Measurements from ENCODE around the gene ZNF48.

ZNF48 gene

DNA sequence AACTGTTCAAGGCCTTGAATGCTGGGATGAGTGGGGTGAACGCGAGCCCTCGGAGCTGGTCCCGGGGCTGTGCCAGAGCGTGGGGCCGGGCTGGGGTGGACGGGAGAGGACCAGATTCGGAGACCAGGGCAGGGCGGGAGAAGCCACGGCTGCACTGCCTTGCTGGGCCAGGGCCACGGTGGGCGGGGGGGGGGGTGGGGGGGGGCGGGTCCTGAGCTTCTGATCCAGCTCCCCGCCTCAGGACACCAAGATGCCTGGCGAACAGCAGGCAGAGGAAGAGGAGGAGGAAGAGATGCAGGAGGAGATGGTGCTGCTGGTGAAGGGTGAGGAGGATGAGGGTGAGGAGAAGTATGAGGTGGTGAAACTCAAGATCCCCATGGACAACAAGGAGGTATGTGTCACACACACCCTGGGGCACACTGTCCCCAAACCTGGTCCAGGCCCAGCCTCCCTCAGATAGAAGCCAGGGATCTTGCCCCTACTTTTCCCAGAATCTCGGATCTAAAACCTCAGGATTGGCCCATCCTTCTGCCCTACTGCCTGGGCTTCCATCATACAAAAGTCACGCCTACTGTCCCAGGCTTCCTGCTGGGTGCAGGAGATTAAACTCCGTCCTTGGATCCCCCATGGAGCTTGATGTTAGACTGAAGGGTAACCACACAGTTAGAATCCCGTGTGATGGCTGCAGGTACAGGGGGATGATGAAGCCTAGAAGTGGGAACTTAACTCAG lies 12.7 kb downstream of the ZNF48 start:
- DNase-seq, result no peak

GRCh38 chr16:30409125-30410060 lies 14.2 kb downstream of the ZNF48 start:
- DNase-seq, result peak; percentile 36 to 47

DNA sequence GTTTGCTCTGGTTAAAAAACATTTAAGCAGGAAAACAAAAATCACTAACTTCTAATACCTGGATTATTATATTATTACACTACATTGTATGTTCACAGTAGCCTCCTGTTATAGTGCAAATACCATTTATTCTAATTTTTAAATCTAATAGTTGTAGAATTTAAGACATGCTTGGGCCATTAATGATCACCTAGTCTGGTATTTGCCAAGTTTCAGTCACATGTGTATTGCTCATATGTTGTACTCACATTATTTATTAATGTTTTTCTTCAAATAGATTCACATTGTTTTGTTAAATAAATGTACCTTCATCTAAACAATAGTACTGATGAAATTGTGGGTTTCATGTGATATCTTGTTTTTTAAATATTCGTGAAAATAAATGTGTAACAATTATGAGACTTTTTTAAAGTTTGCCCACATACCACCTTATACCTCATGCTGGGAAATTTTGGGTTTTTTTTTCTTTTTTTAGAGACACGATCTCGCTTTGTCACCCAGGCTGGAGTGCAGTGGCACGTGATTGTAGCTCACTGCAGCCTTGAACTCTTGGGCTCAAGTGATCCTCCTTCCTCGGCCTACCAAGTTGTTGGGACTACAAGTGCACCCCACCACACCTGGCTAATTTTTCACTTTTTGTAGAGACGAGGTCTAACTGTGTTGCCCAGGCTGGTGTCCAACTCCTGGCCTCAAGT lies 18.0 kb downstream of the ZNF48 start:
- no peak for DNase-seq

DNA sequence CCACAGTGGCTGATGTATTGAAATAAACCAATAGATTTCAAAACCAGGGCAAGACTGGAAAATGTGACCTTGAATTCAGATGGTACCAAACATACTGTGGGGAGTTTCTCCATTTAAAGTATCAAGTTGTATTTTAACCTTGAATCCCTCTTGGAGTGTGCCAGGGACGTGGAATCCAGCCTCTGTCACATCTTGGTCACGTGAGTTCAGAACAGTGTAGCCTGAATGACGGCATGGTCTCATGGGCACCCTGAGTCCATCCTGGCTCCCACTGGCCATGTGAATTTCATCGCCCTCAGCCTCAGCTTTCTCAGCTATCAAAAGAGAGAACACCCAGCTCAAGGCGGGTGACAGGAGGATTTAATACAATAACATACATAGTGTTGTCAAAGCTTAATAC lies 18.9 kb downstream of the ZNF48 start:
- DNase-seq, result no peak

- no peak for DNase-seq
Observed at GRCh38 chr16:30416047-30416603, 20.9 kb downstream of the ZNF48 start.

GRCh38 chr16:30416624-30417528 lies 21.7 kb downstream of the ZNF48 start:
- no peak for DNase-seq

GRCh38 chr16:30417529-30418349 lies 22.5 kb downstream of the ZNF48 start:
- DNase-seq, result peak; percentile 66 to 79

DNA sequence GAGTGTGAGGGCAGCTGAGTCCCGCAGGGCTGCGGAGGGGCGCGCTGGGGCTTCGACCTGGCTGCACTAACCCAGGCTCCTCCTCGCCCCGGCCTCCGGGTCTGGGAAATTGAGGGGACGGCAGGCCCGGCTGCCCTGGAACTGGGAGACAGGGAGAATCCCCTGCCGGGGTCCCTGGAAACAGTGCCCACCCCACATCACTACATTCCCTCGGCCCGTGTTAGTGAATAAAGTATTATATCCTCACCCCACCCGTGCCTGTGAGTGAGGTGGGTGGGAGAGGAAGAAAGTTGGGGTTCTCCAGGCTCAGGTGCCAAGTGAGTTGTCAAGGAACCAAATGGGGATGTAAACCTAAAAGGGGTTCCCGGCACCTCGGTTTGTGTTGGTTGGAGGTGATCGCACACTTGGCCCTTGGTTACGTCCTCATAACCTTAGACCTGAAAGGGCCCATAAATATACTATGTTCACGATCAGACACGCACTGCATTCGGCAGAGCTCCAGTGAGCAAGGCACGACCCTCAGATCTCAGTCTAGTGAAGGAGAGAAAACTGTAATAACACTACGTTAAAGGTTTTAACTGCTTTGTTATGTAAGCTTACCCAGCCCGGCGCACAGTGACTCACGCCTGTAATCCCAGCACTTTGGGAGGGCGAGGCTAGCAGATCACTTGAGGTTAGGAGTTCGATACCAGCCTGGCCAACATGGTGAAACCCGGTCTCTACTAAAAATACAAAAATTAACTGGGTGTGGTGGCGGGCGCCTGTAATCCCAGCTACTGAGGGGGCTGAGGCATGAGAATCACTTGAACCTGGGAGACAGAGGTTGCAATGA lies 23.3 kb downstream of the ZNF48 start:
- DNase-seq, result no peak

GRCh38 chr16:30421010-30421409 lies 25.8 kb downstream of the ZNF48 start:
- DNase-seq, result no peak

- no peak for DNase-seq
Observed at GRCh38 chr16:30428055-30428454, 32.8 kb downstream of the ZNF48 start.

- DNase-seq, result no peak
Observed at GRCh38 chr16:30429418-30429677, 34.1 kb downstream of the ZNF48 start.

GRCh38 chr16:30429678-30430427 lies 34.6 kb downstream of the ZNF48 start, which contains the start of gene DCTPP1:
DCTPP1 (minus strand) TSS chr16:30430030; CDS start chr16:30429980, 50 bp downstream.
- DNase-seq, result peak; percentile 80 to 88

- no peak for DNase-seq
Observed at GRCh38 chr16:30430428-30430970, 35.3 kb downstream of the ZNF48 start.

GRCh38 chr16:30434852-30435251 lies 39.6 kb downstream of the ZNF48 start:
- no peak for DNase-seq

DNA sequence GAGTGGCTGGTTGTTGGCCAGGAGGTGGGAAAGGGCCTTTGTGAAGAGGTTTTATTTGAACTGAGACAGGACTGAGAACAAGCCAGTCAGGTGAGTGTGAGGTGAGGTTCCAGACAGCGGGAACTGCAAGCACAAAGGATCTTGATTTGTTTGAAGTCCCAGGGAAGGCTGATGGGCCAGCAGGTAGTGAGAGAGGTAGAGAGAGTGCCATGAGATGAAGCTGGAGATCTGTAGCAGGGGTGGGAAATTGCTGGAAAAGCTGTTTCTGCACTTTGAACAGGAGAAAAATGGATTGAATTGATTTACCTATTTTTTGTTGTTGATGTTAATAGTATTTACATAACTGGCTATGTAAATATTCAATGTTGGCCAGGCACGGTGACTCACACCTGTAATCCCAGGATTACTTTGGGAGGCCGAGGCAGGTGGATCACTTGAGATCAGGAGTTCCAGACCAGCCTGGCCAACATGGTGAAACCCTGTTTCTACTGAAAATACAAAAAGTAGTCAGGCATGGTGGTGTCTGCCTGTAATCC lies 42.4 kb downstream of the ZNF48 start:
- peak in 1 of 2 experiments; percentile 6 for DNase-seq

GRCh38 chr16:30438835-30439234 lies 43.6 kb downstream of the ZNF48 start:
- no peak for DNase-seq

DNA sequence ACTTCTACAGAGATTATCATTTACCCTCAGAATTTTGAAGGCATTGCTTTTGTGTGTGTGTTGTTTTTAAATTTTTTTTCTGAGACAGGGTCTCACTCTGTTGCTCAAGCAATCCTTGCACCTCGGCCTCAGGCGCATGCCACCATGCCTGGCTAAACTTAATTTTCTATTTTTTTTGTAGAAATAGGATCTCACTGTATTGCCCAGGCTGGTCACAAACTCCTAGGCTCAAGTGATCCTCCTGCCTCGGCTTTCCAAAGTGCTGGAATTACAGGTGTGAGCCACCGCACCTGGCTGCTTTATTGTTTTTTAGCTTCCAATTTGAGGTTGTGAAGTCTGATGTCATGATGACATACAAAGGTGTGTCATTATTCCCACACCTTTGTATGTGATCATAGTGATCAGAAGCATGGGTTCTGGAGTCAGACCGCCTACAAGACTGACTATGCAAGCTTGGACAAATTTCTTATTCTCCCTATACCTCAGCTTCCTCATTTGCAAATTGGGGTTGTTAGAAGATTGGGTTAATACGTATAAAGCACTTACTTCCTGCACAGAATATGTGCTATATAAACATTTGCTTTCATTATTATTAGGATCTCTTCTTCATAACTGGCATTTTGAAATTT lies 44.6 kb downstream of the ZNF48 start:
- no peak for DNase-seq

- DNase-seq, result no peak
Observed at GRCh38 chr16:30443631-30444030, 48.4 kb downstream of the ZNF48 start.
